G401 (cell line): ENCODE results near the gene OLFML3. TPM values are rescaled to one million over a fixed set of nuclear protein-coding genes. Genes with fewer than 3 reads are reported as not detected.

Experiments
- DNase-seq: peaks from one replicate; pipeline ENCODE4 v3.0.0-alpha.2; 2015; ENCODE audit warnings: low spot score
- in situ Hi-C: cut with HindIII; loops from 2 replicates; pipeline ENCODE4 v1.10.0; 2016; ENCODE audit warnings: low sequenced_read_pairs, mixed read lengths
- total RNA-seq: library from RNA; depleted of rRNA; stranded (reverse); fragments of >200 nt; shearing (Covaris generic); gene quantifications from 2 replicates; pipeline ENCODE4 v1.2.3, GENCODE V29; 2014; rRNA removed

OLFML3 gene, protein sequence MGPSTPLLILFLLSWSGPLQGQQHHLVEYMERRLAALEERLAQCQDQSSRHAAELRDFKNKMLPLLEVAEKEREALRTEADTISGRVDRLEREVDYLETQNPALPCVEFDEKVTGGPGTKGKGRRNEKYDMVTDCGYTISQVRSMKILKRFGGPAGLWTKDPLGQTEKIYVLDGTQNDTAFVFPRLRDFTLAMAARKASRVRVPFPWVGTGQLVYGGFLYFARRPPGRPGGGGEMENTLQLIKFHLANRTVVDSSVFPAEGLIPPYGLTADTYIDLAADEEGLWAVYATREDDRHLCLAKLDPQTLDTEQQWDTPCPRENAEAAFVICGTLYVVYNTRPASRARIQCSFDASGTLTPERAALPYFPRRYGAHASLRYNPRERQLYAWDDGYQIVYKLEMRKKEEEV
- 0.31 and 0.49 TPM in 2 replicates for total RNA-seq

DNA sequence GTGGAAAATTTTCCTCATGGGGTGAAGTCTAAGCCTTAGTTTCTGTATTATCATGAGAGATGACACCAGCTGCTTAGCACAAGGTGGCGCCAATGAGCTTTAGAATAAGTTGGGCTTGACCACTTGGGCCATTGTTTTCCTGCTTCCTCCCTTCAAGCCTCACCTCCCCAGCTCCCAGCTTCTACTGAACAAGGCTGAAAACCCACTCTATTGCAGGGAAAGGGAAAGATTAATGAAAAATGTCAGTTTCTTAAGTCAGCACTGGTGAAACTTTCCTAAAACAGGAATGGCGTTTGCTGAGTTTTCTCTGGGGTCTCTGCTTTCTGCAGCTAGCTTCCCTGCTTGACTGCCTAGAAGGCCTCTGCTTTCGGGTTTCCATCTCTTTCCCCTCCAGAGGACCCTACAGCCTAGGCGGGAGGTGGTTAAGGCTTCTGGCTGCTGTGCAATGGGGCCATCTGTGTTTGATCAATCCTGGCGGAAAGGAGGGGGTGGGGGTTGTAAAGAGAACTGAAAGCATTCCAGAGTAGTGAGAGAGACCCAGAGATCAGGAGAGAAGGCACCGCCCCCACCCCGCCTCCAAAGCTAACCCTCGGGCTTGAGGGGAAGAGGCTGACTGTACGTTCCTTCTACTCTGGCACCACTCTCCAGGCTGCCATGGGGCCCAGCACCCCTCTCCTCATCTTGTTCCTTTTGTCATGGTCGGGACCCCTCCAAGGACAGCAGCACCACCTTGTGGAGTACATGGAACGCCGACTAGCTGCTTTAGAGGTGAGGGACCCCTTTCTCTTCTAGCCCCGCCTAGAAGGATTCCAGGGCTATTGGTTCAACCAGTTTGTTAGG lies at the start of gene OLFML3:
Gene OLFML3 (plus strand): TSS at position 612 of the 840 bp plus-strand sequence. CDS start 43 bp downstream, at position 655.
- peak; percentile 91 for DNase-seq
- in situ Hi-C loops: no loop called here

DNA sequence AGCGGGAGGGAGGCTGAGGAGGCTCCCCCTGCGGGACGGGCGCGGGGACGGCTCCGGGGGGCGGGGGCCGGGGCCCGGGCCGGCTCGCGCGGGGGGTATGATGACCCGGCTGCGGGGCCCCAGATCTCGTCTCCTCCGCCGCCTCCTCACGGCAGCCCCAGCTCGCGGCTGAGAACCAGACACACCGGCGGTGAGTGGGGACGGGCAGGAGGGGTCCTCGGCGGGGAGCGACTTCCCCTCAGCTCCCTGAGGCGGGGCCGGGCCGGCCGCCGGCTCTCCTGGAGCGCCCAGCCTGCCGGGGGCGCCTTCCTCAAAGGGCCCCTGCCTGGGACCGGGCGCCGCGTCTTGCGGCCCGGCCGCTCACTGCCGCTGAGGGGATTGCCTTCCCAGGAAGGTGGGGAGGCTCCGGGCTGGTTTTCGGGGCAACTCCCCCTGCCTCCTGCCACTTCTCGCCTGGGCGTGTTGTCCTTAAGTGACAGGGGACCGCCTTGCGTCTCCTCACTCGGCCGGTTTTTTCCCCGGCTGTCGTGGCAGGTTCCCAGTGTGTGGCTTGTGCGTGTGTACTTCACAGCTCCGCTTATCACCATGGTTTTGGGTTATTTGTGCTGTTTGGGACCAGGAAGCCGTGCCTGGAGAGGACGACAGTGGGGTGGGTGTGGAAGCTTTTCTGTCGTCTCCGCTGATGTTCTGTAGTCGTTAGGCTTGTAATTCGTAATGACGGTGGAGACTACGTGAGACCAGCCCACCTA lies 49.4 kb upstream of the OLFML3 start:
- peak; percentile 61 for DNase-seq
- in situ Hi-C loops: no loop called here

DNA sequence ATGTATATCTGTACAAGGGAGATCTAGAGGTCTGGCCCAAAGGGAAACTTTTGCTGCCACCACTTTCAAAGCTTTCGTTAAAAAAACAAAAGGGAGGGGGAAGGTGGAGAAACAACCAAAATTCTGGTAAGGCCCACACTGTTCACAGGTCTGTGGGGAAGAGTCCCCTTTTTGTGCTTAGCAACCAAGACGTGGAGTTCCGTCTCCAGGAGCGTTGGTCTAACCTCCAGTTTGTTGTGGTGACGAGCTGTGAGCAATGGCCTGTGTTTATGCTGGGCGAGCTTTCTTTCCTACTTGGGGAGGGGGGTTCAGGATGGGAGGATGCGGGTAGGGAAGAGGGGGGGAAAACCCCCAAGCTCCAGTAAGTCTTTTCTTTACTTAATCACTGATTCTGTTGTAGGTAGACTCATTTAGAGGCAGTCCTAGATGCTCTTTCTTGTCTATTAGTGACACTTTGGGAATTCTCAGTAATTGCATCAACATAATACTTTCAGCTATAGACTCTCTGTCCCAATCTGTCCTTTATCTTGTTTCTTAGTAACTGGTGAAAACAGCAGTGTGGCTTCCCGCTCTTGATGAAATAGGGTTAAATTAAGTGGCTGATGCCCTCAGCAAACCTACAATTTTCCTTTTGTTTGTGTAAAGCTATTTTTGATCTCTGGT lies 48.6 kb upstream of the OLFML3 start:
- in situ Hi-C loops: no loop called here
- no peak for DNase-seq

DNA sequence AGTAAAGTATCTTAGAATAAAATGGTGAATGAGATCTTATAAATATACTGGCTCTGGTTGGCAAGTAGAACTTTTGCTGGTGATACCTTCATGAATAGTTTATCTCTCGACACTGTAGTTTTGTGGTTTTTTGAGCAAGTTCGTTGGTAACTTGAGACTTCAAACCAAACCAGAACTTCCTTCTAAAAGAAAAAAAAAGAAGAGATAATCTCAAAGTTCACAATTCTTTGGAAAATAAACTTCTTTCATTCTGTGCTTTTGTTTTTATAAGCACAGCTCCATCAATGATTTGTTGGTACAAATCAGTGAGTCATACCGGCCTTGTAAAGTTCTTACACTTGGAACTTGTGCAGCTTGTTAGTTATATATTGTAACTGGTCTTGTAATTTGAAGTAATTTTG lies 47.8 kb upstream of the OLFML3 start:
- no peak for DNase-seq
- in situ Hi-C loops: no loop called here

DNA sequence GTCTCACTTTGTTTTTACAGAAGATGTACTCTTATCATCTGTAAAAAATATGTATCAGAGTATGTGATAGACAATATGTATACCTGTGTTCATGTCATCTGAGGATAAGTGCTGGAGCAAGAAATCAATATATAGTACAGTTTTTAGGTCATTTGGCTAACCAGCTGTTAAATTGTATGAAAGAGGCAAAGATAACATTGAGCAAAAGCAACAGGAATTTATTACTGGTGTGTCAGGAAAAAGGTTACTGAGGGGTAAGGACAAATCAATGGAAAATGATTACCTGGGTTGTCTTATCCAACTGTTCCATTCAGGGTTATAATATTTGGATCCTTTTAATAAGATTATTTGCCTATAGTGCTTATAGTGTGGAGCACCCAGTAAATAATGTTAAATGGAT lies 45.3 kb upstream of the OLFML3 start:
- in situ Hi-C loops: no loop called here
- DNase-seq: no peak

DNA sequence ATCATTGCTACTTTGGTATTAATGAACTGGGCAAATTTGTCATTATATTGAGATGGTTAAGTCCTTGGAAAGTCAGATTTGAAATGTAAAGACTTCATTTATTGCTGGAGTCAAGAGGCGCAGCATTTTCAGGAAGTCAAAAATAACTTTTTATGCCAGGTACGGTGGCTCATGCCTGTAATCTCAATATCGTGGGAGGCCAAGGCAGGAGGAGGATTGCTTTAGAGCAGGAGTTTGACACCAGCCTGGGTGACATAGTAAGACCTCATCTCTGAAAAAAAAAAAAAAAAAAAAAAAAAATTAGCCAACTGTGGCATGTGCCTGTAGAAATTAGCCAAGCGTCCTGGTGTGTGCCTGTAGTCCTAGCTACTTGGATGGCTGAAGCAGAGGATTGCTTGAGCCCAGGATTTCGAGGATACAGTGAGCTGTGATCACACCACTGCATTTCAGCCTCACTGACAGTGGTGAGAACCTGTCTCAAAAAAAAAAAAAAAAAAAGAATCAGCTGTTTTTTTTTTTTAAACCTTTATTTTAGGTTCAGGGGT lies 44.7 kb upstream of the OLFML3 start:
- no peak for DNase-seq
- in situ Hi-C loops: no loop called here

DNA sequence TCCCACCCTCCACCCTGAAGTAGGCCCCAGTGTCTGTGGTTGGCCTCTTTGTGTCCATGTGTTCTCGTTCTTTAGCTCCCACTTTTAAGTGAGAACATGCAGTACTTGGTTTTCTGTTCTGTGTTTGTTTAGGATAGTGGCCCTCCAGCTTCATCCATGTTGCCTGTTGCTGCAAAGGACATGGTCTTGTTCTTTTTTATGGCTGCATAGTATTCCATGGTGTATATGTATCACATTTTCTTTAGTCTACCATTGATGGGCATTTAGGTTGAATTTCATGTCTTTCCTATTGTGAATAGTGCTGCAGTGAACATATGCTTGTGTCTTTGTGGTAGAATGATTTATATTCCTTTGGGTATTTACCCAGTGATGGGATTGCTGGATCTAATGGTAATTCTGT lies 44.1 kb upstream of the OLFML3 start:
- in situ Hi-C loops: no loop called here

DNA sequence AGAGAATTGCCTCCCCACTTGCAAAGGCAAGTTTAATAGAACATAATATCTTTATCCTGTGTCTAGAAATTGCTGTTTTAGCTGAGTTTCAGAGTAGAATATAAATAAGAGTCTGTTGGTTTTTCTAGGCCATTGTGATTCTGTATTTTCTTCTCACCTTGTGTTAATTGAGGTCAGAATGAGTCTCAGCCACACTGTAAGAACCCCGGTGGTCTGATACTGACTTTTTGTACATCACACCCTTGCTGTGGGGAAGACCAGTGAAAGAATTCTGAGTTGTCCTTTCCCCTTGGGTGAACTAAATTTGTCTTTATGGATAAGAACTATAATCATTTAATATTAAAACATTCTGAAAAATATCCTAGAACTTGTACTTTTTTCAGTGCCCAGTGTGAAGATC lies 43.3 kb upstream of the OLFML3 start:
- in situ Hi-C loops: no loop called here
- DNase-seq: no peak

More for the DNA sequence above, 44.1 kb upstream of the OLFML3 start:
- no peak for DNase-seq

DNA sequence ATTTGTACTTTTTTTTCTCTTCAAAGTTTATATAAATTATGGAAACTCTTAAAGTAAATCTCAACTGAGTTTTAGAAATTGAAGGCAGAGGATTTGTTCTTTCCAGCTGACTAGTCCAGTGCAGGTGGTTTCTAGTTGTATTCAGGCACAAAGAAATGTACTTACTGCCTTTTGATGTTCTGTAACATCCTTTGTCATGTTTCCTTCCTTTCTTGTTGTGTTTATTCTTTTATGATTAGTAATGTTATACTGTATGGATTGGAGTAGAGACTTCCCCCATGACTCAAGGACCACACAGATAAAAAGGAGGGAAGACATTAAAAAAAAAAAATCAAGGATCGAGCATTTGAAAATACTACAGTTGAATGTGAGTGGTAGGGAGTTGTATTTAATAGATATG lies 42.1 kb upstream of the OLFML3 start:
- in situ Hi-C loops: no loop called here

DNA sequence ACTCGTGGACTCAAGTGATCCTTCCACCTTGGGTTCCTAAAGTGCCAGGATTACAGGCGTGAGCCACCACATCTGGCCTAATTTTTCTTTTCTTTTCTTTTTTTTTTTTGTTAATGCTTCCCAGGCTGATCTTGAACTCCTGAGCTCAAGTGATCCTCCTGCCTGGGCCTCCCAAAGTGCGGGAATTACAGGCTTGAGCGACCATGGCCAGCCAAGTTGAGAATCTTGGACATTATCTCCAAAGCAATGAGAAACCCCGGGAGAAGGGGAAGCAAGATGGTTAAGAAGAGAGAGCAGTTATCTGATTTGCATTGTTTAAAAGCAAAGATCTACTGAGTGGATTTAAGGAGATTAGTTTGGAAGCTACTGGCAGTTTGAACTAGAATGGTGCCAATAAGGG lies 41.1 kb upstream of the OLFML3 start:
- DNase-seq: no peak
- in situ Hi-C loops: no loop called here

More for the DNA sequence above, 42.1 kb upstream of the OLFML3 start:
- DNase-seq: no peak

DNA sequence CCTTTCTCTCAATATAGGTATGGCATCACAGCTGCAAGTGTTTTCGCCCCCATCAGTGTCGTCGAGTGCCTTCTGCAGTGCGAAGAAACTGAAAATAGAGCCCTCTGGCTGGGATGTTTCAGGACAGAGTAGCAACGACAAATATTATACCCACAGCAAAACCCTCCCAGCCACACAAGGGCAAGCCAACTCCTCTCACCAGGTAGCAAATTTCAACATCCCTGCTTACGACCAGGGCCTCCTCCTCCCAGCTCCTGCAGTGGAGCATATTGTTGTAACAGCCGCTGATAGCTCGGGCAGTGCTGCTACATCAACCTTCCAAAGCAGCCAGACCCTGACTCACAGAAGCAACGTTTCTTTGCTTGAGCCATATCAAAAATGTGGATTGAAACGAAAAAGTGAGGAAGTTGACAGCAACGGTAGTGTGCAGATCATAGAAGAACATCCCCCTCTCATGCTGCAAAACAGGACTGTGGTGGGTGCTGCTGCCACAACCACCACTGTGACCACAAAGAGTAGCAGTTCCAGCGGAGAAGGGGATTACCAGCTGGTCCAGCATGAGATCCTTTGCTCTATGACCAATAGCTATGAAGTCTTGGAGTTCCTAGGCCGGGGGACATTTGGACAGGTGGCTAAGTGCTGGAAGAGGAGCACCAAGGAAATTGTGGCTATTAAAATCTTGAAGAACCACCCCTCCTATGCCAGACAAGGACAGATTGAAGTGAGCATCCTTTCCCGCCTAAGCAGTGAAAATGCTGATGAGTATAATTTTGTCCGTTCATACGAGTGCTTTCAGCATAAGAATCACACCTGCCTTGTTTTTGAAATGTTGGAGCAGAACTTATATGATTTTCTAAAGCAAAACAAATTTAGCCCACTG lies 38.7 kb upstream of the OLFML3 start:
- in situ Hi-C loops: no loop called here
- peak; percentile 82 for DNase-seq

DNA sequence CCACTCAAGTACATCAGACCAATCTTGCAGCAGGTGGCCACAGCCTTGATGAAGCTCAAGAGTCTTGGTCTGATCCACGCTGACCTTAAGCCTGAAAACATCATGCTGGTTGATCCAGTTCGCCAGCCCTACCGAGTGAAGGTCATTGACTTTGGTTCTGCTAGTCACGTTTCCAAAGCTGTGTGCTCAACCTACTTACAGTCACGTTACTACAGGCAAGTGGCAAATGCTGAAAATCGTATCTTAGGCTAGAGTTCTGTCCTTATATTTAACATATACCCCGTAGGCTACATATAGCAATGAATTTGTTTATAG lies 38.1 kb upstream of the OLFML3 start:
- in situ Hi-C loops: no loop called here
- peak; percentile 47 for DNase-seq

DNA sequence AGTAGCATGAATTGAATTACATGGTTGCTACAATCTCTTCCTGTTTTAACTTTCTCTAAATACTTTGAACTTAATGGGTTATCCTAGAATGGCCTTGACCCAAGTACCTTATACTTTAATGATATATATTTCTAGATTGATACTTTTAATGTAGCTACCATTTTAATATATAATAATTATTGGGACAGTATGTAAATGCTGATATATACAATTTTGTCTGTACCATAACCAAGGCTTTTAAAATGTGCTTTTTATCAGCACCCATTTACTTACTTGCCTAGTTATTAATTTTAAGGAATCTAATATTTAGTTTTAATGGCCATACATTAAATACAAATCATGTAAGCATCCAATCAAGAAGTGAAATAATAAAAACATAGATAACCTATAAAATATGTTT lies 36.7 kb upstream of the OLFML3 start:
- in situ Hi-C loops: no loop called here
- DNase-seq: no peak

DNA sequence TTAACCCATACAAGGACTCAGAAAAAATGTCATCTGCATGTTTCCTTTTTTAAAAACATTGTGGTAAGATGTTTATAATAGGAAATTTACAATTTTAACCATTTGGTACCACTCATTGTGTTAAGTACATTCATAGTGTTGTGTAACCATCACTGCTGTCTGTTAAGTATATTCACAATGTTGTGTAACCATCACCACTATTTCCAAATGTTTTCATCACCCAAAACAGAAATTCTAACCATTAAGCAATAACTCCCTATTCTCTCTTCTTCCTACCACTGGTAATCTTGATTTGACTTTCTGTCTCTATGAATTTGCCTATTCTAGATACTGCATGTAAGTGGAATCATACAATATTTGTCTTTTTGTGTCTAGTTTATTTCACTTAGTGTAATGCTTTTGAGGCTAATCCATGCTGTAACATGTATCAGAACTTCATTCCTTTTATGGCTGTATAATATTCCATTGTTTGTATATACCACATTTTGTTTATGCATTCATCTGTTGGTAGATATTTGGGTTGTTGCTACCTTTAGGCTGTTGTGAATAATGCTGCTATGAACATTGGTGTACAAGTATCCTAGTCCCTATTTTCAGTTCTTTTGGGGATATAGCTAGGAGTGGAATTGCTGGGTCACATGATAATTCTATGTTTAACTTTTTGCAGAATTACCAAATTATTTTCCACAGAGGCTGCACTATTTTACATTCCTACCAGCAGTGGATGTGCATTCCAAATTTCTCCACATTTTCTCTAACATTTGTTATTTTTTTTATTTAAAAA lies 36.1 kb upstream of the OLFML3 start:
- in situ Hi-C loops: no loop called here
- DNase-seq: no peak

DNA sequence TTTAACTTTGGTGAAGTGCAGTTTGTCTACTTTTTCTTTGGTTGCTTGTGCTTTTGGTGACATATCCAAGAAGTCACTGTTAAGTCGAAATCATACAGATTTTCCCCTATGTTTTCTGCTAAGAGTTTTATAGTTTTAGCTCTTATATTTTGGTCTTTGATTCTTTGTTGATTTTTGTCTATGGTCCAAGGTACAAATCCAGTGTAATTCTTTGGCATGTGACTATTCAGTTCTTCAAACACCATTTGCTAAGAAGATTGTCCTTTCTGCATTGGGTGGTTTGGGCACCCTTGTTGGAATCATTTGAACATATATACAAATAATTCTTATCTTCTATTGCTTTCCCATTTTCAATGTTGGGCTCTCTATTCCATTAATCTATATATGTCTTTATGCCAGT lies 33.9 kb upstream of the OLFML3 start:
- no peak for DNase-seq
- in situ Hi-C loops: no loop called here

DNA sequence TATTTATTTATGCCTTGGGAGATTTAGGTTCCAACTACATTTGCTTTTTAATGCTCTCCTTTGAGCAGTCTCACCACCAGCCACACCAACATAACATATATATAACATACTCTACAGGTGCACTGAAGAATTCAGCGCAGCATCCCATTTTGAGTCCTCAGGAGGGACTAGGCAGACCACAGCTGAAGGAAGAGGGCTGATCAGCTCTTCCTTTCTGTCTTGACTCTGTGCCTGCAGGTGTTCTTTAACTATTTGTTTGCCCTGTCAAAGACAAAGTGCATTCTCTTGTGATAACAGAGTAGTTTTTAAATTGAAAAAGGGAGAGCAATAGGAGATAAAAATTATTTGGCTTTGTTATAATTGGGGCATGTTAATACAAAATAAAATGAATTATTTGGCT lies 33.2 kb upstream of the OLFML3 start:
- in situ Hi-C loops: no loop called here

DNA sequence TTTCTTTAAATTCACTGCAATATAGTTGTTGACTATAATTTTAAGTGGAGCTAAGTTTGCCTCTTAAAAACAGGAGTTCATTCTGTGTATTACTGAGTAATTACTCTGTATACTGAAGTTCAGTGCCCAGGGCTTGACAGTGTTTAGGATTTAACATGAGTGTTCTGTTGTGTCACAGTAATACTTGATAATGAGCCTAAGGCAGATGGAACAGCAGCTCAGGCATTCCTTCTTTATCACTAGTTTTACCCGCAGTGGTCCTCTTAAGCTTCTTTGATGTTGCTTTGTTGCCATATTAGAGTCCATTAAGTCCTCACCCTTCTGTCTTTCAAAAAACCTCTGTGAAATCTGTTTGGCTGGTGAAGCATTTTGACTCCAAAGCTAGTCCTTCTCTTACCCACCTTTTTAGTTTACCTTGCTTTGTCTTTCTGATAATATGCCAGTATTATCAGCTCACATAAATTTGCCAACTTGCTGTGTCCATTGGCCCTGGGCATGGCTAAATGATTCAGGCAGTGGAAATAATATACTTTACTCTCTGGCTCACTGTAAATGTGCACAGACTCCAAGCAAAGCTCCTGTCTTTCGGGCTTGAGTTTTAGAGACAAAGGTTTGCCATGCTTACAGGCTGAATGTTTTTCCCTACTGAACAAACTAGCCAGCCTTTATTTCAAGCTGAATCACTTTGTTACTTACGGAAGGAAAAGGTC lies 32.4 kb upstream of the OLFML3 start:
- DNase-seq: peak; percentile 38
- in situ Hi-C loops: no loop called here

More for the DNA sequence above, 33.2 kb upstream of the OLFML3 start:
- no peak for DNase-seq
